ENCODE results near the gene SAMD9. TPM values are rescaled to one million over a fixed set of nuclear protein-coding genes. Genes with fewer than 3 reads are reported as not detected.
"Not testable (repeated sequence)": the region's sequence is repeated elsewhere in the genome, so short reads cannot be mapped to it uniquely, and the experiment has no call there.

SAMD9 gene
- total RNA-seq, 1 donor from 2014 or later: 7.5 TPM

DNA sequence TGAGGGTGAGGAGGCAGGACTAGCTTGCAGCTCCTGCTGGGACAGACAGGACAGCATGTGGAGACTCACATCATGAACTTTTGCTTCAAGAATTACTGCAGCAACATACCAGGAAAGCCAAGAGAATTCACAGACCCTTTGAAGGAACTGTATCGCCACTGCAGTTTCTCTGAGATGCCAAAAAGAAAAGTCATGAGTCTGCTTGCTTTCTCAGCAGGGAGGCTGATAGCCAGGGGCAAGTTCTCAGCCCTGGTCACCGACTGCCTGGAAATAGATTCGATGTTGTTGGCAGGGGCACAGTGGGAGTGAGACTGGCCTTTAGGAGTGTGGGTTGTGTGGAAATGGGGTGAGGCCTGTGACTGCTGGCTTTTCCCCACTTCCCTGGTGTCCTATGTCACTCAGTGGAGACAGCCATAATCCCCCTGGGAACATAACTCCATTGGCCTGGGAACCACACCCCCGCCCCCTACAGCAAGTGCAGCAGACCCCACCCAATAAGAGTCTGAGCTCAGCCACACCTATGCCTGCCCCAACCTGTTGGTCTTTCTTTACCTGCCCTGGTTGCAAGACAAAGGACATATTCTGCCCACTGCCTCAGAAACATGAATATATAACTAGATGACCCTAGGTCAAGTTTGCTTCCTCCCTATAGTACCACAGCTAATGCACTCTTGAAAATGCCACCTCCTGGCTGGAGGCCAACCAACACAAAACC is 1.6 kb upstream of the SAMD9 start:
- DNase-seq: no peak

GRCh38 chr7:93117327-93117726 is 452 bp downstream of the SAMD9 start:
- DNase-seq: no peak

- no peak for DNase-seq
These were observed 2.0 kb downstream of the SAMD9 start for GRCh38 chr7:93115796-93116195.

DNA sequence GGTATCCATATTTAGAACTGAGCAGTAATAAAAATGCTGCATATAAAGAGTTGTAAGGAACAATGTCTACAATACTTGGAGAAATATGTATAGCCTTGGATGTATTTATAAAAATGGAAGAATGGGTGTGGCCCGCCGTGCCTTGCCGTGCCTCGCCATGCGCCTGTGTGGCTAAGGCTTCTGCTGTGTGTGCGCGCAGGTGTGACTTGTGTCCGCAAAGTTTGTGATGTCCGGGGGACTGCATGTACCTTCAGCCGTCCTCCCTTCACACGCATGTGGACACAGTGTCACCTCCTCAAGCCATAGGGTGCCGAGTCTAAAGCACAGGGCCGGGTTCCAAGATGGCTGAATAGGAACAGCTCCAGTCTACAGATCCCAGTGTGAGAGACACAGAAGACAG is 9.8 kb downstream of the SAMD9 start:
- no peak for DNase-seq

- no peak for DNase-seq
These were observed 20.4 kb downstream of the SAMD9 start for GRCh38 chr7:93097388-93097787.

GRCh38 chr7:93092757-93093370 is 24.9 kb downstream of the SAMD9 start:
- no peak for DNase-seq

- DNase-seq: not testable (repeated sequence)
These were observed 44.4 kb downstream of the SAMD9 start for GRCh38 chr7:93073357-93073756.

DNA sequence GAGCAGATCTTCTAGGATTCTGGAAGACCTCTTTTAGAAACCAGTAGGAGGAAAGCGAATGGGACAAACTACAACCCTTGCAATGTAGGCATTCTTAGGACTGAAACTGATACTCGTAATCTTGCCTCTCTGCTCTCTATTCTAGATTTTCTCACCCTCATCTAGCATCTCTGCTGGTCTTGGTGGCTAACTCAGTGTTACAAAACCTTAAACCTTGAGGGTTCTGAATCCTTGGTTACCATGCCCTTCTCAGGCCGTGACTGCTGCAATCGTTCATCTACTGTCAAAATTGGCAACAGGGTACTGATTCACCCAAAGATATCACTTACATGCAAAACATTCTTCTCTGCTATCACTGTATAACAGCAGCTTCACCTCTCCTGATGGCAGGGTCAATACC is 55.2 kb downstream of the SAMD9 start:
- DNase-seq: no peak

DNA sequence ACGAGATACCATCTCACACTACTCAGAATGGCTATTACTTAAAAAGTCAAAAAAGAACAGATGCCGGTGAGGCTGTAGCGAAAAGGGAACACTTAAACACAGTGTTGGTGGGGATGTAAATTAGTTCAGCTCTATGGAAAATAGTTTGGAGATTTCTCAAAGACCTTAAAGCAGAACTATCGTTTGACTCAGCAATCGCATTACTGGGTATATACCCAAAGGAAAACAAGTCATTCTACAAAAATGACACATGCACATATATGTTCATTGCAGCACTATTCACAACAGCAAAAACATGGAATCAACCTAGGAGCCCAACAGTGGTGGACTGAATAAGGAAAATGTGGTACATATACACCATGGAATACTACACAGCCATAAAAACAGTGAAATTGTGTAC is 56.9 kb downstream of the SAMD9 start:
- DNase-seq: no peak

DNA sequence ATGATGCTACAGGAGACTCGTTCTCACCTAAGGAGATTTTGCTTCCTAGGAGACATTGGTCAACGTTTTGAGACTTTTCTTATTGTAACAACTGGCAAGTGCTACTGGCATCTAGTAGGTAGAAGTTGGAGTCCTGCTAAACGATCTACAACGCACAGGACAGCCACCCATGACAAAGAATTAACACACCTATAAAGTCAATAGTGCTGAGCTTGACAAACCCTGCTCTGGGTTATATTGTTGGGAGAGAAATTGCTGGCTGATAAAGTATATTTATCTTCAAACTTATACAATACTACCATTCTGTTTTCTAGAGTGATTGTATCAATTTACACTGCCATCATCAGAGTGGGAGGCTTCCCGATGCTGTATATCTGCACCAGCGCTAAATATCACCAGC is 57.8 kb downstream of the SAMD9 start:
- no peak for DNase-seq

GRCh38 chr7:93056621-93057020 is 61.2 kb downstream of the SAMD9 start:
- not testable (repeated sequence) for DNase-seq

- DNase-seq: peak; percentile 38
These were observed 62.2 kb downstream of the SAMD9 start for GRCh38 chr7:93055543-93056107.

DNA sequence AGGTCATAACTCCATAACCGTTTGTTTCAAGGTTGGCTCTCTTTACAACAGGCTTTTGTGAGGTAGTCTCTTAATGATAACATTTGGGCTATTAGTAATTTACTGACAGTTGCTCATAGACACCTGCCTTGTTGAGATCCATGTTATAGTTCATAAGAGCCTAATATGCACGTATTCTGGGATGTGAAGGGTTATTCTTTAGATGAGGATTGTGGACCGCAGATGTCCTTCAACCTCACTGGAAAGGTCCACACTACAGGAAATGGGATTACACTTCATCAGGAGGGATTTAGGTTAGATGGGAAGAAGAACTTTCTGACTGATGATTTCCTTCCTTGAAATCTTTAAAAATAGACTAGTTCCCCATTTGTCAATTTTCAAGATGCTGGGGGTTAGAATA is 62.8 kb downstream of the SAMD9 start:
- no peak for DNase-seq

GRCh38 chr7:93053949-93054943 is 63.5 kb downstream of the SAMD9 start:
- DNase-seq: no peak

DNA sequence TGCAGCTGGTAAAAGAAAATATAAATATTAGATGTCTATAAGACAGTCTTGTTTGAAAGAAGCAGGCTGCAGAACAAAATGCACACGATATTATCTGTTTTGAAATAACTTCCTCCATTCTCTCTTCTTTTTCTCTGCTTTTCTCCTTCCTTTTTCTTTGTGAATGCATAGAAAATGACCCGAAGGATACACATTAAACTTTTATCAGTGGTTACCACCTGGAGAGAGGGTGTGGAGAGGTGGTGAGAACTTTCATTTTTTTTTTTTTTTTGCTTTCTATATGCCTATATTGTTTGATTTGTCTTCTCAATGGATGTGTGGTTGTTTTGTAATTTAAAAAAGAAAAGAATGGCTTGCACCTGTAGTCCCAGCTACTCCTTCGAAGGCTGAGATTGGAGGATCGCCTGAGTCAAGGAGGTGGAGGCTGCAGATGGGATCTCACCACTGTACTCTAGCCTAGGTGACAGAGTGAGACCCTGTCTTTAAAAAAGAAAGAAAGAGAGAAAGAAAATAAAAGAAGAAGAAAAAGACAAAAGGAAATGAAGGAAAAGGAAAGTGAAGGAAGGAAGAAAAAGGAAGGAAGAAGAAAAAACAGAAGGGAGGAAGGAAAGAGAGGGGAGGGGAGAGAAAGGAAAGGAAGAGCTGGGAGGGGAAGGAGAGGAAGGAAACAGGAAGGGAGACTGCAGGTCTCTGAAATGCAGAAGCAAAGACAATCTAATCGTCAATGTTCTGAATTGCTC is 64.4 kb downstream of the SAMD9 start:
- no peak for DNase-seq

- no peak for DNase-seq
These were observed 66.1 kb downstream of the SAMD9 start for GRCh38 chr7:93051660-93052059.

Other genes with a start within 250 kb of the SAMD9 start
- gene SAMD9L, start 30.4 kb upstream of the SAMD9 start, total RNA-seq: 7.6 TPM
- 0.89 TPM for gene HEPACAM2, start 108.5 kb upstream of the SAMD9 start, total RNA-seq
- 38.3 TPM for gene VPS50, start 114.4 kb upstream of the SAMD9 start, total RNA-seq